22Rv1 (cell line): ENCODE measurements around the gene C1QL4.
A peak's percentile ranks its signal among the peaks of the same experiment; 100 is the strongest.

ENCODE experiments used
- ZFX ChIP-seq: fragments of 450-650 bp; IDR thresholded peaks from 2 replicates; pipeline ENCODE4 v1.6.1; 2017; ENCODE audit warnings: antibody characterized with exemption, borderline replicate concordance
- TF ChIP-seq, protein P1 (sequence below): fragments of 450-650 bp; IDR thresholded peaks from 2 replicates; pipeline ENCODE4 v1.5.1; 2017; ENCODE audit warnings: mild to moderate bottlenecking

DNA sequence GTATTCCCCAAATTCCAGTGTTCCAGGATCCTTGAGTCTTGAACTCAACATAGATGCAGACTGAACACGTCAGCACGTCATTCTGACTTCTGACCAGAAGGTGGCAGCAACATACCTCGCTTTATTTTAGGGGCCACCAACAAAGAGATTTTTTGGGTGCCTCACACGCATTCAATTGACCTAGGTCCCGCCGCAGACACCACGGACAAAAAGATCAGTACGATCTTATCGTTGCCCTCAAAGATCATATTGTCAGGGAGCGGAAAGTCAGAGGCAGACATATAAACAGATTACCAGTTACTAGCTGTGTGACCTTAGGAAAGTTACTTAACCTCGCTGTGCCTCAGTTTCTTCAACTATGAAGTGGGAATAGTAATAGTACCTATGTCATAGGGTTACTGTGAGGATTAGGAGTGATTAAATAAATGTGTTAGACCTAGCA, 48.6 kb downstream of the C1QL4 start:
- TF ChIP-seq, protein P1, sequence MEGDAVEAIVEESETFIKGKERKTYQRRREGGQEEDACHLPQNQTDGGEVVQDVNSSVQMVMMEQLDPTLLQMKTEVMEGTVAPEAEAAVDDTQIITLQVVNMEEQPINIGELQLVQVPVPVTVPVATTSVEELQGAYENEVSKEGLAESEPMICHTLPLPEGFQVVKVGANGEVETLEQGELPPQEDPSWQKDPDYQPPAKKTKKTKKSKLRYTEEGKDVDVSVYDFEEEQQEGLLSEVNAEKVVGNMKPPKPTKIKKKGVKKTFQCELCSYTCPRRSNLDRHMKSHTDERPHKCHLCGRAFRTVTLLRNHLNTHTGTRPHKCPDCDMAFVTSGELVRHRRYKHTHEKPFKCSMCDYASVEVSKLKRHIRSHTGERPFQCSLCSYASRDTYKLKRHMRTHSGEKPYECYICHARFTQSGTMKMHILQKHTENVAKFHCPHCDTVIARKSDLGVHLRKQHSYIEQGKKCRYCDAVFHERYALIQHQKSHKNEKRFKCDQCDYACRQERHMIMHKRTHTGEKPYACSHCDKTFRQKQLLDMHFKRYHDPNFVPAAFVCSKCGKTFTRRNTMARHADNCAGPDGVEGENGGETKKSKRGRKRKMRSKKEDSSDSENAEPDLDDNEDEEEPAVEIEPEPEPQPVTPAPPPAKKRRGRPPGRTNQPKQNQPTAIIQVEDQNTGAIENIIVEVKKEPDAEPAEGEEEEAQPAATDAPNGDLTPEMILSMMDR, result peak; percentile 98
- no peak for TF ChIP-seq ZFX
